WTC11 (cell line): ENCODE results near the gene YIPF2.

Source experiments
- ZBTB21 ChIP-seq: sonication (generic); formaldehyde crosslinking; IDR thresholded peaks from 2 replicates; pipeline ENCODE4 v1.8.1; 2023; ENCODE audit warnings: mild to moderate bottlenecking, missing genetic modification reagents, borderline replicate concordance
- TF ChIP-seq, protein P1 (sequence below): fragments of 200-600 bp; IDR thresholded peaks from 2 replicates; pipeline ENCODE4 v1.8.0; 2022; ENCODE audit warnings: antibody characterized with exemption

- TF ChIP-seq ZBTB21 (CRISPR knock-in tag) = no peak
- TF ChIP-seq, protein P1, sequence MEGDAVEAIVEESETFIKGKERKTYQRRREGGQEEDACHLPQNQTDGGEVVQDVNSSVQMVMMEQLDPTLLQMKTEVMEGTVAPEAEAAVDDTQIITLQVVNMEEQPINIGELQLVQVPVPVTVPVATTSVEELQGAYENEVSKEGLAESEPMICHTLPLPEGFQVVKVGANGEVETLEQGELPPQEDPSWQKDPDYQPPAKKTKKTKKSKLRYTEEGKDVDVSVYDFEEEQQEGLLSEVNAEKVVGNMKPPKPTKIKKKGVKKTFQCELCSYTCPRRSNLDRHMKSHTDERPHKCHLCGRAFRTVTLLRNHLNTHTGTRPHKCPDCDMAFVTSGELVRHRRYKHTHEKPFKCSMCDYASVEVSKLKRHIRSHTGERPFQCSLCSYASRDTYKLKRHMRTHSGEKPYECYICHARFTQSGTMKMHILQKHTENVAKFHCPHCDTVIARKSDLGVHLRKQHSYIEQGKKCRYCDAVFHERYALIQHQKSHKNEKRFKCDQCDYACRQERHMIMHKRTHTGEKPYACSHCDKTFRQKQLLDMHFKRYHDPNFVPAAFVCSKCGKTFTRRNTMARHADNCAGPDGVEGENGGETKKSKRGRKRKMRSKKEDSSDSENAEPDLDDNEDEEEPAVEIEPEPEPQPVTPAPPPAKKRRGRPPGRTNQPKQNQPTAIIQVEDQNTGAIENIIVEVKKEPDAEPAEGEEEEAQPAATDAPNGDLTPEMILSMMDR = no peak
Measured at GRCh38 chr19:10923260-10924112, 5.0 kb downstream of the YIPF2 start.
